ENCODE results near the gene KRTAP5-4.

DNA sequence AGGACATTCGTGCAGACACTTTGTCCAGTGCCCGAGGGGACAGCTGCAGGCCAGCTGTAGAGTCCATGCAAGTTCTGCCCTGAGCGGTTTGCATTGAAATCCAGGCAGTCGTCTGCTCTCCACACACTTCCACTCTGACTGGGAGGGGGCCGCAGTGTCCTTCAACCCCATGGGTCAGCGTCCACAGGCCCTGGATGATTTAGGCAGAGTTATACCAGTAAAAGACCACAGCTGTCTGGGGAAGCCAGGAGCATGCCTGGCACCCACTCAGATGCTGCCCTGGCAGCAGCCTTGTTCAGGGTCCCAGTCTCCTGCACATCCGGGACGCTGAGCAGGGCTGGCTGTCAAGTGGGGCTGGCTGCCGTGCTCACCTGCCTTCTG lies 34.1 kb upstream of the KRTAP5-4 start:
- TF ChIP-seq EZH2 (IDR thresholded peaks at IDR 0.05; ENCODE audit: insufficient read depth, poor library complexity, severe bottlenecking) (no peak), EZH2phosphoT487 (IDR thresholded peaks at IDR 0.05; ENCODE audit: insufficient read depth, low read depth) (no peak)

Measured in GM23248 (cell line).